AG10803 (cell line): ENCODE measurements around the gene SYNDIG1.

ENCODE experiments used
- DNase-seq: peaks from one replicate; pipeline ENCODE4 v3.0.0; 2010; ENCODE audit warnings: low read depth
- H3K4me3 ChIP-seq: 2 replicates; pipeline ENCODE4 v1.5.1; 2011; ENCODE audit warnings: mild to moderate bottlenecking, low read length, control low read depth
- TF ChIP-seq, protein P1 (sequence below): conservative IDR thresholded peaks from 2 replicates; pipeline ENCODE4 v1.5.1; 2011; ENCODE audit warnings: mild to moderate bottlenecking, low read length, control low read depth, inconsistent platforms

SYNDIG1 gene

DNA sequence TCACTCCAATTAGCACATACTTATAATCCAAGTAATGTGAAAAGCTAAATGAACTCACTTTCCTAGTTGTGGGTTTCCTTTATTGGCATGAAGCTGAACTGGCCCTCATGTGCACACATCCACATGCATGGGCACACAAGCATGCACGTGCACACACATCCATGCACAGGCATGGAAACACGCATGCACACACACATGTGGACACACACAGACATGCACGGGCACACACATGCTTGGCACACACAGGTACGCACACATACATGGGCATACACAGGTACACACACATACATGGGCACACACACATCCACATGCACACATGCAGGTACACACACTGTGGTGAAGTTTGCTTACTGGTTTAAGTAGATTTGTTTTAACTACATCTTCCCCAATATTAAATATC, 23.8 kb downstream of the SYNDIG1 start:
- no peak overlapping the region for H3K4me3 ChIP-seq
- no peak for DNase-seq
- TF ChIP-seq, protein P1, sequence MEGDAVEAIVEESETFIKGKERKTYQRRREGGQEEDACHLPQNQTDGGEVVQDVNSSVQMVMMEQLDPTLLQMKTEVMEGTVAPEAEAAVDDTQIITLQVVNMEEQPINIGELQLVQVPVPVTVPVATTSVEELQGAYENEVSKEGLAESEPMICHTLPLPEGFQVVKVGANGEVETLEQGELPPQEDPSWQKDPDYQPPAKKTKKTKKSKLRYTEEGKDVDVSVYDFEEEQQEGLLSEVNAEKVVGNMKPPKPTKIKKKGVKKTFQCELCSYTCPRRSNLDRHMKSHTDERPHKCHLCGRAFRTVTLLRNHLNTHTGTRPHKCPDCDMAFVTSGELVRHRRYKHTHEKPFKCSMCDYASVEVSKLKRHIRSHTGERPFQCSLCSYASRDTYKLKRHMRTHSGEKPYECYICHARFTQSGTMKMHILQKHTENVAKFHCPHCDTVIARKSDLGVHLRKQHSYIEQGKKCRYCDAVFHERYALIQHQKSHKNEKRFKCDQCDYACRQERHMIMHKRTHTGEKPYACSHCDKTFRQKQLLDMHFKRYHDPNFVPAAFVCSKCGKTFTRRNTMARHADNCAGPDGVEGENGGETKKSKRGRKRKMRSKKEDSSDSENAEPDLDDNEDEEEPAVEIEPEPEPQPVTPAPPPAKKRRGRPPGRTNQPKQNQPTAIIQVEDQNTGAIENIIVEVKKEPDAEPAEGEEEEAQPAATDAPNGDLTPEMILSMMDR = no peak

DNA sequence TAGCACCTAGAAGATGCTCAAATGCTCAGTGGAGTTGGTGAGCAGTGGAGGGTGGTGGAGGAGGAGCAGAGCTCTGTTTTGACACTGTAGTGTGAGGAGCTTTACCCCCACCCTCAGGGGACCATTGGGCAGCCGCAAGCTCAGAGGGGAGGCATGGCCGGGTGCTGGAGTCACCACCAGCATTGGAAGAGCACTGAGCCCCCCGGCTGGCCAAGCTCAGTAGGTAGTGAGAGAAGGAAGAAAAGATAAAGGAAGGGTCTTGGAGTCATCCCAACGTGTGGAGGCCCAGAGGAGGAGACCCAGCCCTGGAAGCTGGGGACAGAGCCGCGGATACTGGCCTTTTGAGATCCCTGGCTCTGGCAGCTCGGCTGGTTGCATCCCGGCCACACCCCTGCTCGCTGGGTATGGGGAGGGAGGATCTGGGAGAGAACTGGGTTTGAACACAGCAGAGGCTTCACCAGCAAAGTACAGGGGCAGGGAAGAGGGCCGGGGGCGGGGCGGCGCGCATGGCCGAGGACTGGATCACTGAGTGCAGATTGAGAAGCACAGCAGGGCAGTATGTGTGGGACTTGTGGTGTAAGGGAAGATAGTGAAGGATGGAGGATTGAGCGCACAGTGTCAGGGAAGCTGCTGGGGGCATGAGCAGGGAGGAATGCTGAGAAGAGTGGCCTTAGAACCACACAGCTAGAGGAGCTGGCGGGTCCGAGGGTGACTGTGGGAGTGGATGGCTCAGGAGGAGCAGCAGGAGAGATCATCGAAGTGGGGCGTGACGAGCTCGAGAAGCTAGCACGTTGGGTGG, 24.4 kb downstream of the SYNDIG1 start:
- H3K4me3 ChIP-seq = no peak overlapping the region
- no peak for DNase-seq
- TF ChIP-seq, protein P1 = no peak

DNA sequence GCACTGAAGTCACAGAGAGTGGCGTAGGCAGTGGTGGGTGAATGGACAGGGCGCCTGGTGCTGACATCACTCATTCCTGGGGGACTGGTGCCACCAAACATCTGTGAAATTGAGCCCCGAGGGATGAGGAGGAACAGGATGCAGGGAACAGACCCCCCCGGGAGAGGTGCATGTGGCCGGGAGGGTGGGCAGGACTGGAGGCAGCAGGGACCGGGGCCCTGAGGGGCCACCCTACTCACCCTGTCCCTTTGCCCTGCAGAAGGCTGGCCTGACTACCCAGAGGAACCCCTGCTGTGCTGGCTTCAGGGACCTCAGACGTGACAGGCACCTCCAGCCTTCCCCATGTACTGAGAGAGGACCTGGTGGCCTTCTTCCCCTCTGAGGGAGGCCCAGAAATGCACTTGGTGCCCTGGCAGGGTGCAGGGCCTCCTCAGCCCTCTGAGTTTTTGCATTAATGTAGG, 25.1 kb downstream of the SYNDIG1 start:
- no peak for DNase-seq
- H3K4me3 ChIP-seq = no peak overlapping the region
- TF ChIP-seq, protein P1 = no peak

DNA sequence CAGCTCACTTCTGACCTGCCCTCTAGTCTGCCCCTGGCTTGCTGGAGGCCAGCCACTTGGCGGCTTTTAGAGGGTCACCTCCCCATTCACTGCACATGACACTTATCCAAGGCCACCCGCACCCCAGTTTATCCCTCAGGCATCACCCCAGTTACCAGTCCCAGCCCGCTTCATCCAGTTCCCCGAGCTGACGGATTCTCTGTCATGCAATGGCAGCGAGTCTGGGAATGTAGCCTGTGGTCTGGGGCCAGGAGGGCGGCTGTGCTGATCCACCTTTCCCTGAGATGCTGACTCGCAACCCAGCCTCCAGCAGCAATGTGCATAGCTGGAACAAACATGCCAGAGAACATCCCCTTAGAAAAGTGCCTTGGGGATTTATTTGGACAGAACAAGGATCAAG, 25.8 kb downstream of the SYNDIG1 start:
- H3K4me3 ChIP-seq = no peak overlapping the region
- DNase-seq = no peak
- TF ChIP-seq, protein P1 = no peak

DNA sequence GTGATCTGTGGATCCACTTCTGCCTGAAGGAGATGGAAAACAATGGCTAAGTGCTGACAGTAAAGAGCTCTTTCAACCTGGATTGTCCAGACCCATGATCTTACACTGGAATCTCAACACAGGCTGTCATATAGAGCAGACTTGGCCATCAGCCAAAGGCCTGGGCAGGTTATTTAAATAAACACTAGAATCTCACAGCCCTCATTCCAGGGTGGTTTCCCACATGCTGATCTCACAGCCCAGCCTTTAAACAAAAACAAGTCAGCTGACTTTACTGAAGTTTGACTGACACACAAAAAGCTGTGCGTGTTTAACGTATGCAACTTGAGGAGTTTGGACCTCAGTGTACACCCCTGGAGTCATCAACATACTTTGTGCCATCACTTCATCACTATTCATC, 28.4 kb downstream of the SYNDIG1 start:
- TF ChIP-seq, protein P1 = no peak
- DNase-seq = no peak
- no peak overlapping the region for H3K4me3 ChIP-seq

DNA sequence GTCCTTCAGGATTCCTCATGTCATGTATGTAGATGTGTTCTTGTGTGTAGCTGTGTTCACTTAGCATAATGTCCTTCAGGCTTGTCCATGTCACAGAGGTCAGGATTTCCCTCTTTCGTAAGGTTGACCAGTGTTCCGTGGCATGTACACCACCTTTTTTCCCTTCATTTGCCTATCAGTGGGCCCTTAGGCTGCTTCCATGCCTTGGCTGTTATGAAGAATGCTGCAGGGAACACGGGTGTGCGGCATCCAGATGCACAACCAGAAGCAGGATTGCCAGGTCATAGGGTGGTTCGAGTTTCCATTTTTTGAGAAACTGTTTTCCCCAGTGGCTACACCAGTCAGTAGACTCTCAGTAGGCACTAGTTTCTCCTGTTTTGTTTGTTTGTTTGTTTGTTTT, 29.2 kb downstream of the SYNDIG1 start:
- no peak overlapping the region for H3K4me3 ChIP-seq
- TF ChIP-seq, protein P1 = no peak
- DNase-seq = no peak

DNA sequence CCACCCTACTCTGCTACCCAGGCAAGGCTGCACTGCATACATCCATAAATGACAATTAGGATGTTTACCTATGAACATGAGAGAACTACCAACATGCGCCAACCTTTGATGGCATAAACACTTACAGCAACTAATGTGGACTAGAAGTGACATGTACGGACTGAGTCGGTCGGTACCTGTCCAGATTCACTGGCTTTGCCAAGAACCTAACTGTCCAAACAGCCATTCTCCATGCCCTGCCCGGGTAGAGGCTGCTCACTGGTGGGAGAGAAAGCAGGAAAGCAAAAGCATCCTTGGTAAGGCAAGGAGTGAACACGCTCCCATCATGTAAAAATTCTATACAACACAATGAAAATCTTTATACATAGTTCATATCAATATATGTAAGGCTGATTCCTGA, 30.0 kb downstream of the SYNDIG1 start:
- TF ChIP-seq, protein P1 = no peak
- DNase-seq = no peak
- H3K4me3 ChIP-seq = no peak overlapping the region
